Right atrium auricular region (tissue), 2 donors: ENCODE results near the gene MAPRE3. TPM values are rescaled to one million over a fixed set of nuclear protein-coding genes. Genes with fewer than 3 reads are reported as not detected.

Experiments used
- DNase-seq: peaks from one replicate; pipeline ENCODE4 v3.0.0-alpha.2; 2019; ENCODE audit warnings: low spot score
- H3K27ac ChIP-seq, 2 donors: fragments of 200-600 bp; sonication (generic); 1 replicate in 1 of 2; 2 replicates in 1 of 2; pipeline ENCODE4 v1.5.1; 2016 to 2019
- H3K27me3 ChIP-seq, 2 donors: fragments of 200-600 bp; sonication (generic); one replicate each; pipeline versions ENCODE4 v1.5.1 to v1.6.0; 2017 to 2019
- H3K36me3 ChIP-seq: fragments of 200-600 bp; sonication (generic); one replicate; pipeline ENCODE4 v1.5.1; 2016
- H3K4me1 ChIP-seq, 2 donors: fragments of 200-600 bp; sonication (generic); one replicate each; pipeline versions ENCODE4 v1.5.1 to v1.6.0; 2017 to 2019
- H3K4me3 ChIP-seq, 2 donors: fragments of 200-600 bp; sonication (generic); 1 replicate in 1 of 2; 2 replicates in 1 of 2; pipeline ENCODE4 v1.5.1; 2017 to 2019; ENCODE audit warnings: mild to moderate bottlenecking in 1 of 2, moderate library complexity in 1 of 2
- H3K9me3 ChIP-seq, 2 donors: fragments of 200-600 bp; sonication (generic); one replicate each; pipeline ENCODE4 v1.5.1; 2019
- total RNA-seq, 2 donors: library from RNA; depleted of rRNA; stranded (reverse); fragments of >200 nt; gene quantifications; one replicate each; pipeline ENCODE4 v1.1.0, GENCODE V29; 2016
- TF ChIP-seq, protein P1 (sequence below), 2 donors: fragments of 200-600 bp; sonication (generic); IDR thresholded peaks; one replicate each; pipeline ENCODE4 v1.5.1; 2019; ENCODE audit warnings: antibody characterized with exemption in 2 of 2

Gene MAPRE3
- total RNA-seq, 2 donors from 2014 or later = 20.6 to 33.4 TPM

DNA sequence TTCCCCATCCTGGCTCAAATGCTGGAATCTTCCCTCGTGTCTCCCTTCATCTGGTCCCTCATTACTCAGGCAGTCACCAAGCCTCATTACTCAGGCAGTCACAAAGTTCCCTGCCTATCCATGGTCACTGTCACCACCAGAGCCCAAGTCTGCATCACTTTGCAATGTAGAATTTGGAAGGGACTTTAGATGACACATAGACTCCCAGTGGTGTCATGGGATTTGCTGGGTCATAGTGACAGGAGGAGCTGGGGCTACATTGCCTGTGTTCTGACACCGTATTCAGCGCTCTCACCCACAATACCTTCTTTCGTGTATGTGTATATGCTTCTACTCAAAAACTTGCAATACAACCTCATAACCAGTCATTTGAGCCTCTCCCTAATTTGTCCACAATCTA, 105.9 kb downstream of the MAPRE3 start:
- Histone ChIP-seq H3K4me3 (no peak overlapping the region), H3K9me3 (no peaks in the 10 kb centered on the region), H3K27ac (peak overlapping the region in 1 of 2 donors; percentile 17), H3K36me3 (no peaks in the 10 kb centered on the region), H3K4me1 (peaks cover 0 to 52% of the 10 kb centered on the region in 2 donors), H3K27me3 (no peaks in the 10 kb centered on the region)
- TF ChIP-seq, protein P1, sequence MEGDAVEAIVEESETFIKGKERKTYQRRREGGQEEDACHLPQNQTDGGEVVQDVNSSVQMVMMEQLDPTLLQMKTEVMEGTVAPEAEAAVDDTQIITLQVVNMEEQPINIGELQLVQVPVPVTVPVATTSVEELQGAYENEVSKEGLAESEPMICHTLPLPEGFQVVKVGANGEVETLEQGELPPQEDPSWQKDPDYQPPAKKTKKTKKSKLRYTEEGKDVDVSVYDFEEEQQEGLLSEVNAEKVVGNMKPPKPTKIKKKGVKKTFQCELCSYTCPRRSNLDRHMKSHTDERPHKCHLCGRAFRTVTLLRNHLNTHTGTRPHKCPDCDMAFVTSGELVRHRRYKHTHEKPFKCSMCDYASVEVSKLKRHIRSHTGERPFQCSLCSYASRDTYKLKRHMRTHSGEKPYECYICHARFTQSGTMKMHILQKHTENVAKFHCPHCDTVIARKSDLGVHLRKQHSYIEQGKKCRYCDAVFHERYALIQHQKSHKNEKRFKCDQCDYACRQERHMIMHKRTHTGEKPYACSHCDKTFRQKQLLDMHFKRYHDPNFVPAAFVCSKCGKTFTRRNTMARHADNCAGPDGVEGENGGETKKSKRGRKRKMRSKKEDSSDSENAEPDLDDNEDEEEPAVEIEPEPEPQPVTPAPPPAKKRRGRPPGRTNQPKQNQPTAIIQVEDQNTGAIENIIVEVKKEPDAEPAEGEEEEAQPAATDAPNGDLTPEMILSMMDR (IDR thresholded peaks at IDR 0.05) = no peak
- no peak for DNase-seq

Other genes with a start within 250 kb of the MAPRE3 start
- 10 to 100 TPM; 34.2 to 55.7 TPM for gene SLC35F6, start 206.4 kb upstream of the MAPRE3 start, total RNA-seq
- gene CENPA, start 184.6 kb upstream of the MAPRE3 start, total RNA-seq = under 1 TPM; 0.35 to 0.41 TPM
- under 1 TPM in 1 of 2 donors, not detected in 1; 0.12 TPM for gene DPYSL5, start 122.5 kb upstream of the MAPRE3 start, total RNA-seq
- 10 to 100 TPM; 21.0 to 41.0 TPM for gene TMEM214, start 62.3 kb downstream of the MAPRE3 start, total RNA-seq
- 1 to 10 TPM; 8.1 to 9.3 TPM for gene AGBL5, start 81.0 kb downstream of the MAPRE3 start, total RNA-seq
- 100 to 1,000 TPM; 379 to 465 TPM for gene OST4, start 101.0 kb downstream of the MAPRE3 start, total RNA-seq
- 10 to 100 TPM; 22.3 to 36.7 TPM for gene EMILIN1, start 108.0 kb downstream of the MAPRE3 start, total RNA-seq
- gene KHK, start 116.1 kb downstream of the MAPRE3 start, total RNA-seq = 1 to 10 TPM in 1 of 2 donors, under 1 TPM in 1; 0.82 to 1.7 TPM
- 1 to 10 TPM; 4.3 to 4.5 TPM for gene CGREF1, start 148.5 kb downstream of the MAPRE3 start, total RNA-seq
- gene ABHD1, start 153.2 kb downstream of the MAPRE3 start, total RNA-seq = 1 to 10 TPM in 1 of 2 donors, under 1 TPM in 1; 0.90 to 1.0 TPM
- gene PREB, start 164.0 kb downstream of the MAPRE3 start, total RNA-seq = 10 to 100 TPM; 47.5 to 51.4 TPM
- not detected for gene PRR30, start 168.8 kb downstream of the MAPRE3 start, total RNA-seq
- not detected for gene TCF23, start 178.4 kb downstream of the MAPRE3 start, total RNA-seq
- 100 to 1,000 TPM; 193 TPM for gene ATRAID, start 241.4 kb downstream of the MAPRE3 start, total RNA-seq
- gene SLC5A6, start 241.6 kb downstream of the MAPRE3 start, total RNA-seq = 10 to 100 TPM in 1 of 2 donors, 1 to 10 TPM in 1; 9.2 to 14.7 TPM
- gene CAD, start 246.7 kb downstream of the MAPRE3 start, total RNA-seq = 10 to 100 TPM in 1 of 2 donors, 1 to 10 TPM in 1; 4.8 to 13.2 TPM